Fibroblast of upper back skin (primary cell): Measurements from ENCODE around the gene SLC25A22.

Experiments
- DNase-seq: peaks from one replicate; pipeline ENCODE4 v3.0.0-alpha.2; 2013

SLC25A22 gene

DNA sequence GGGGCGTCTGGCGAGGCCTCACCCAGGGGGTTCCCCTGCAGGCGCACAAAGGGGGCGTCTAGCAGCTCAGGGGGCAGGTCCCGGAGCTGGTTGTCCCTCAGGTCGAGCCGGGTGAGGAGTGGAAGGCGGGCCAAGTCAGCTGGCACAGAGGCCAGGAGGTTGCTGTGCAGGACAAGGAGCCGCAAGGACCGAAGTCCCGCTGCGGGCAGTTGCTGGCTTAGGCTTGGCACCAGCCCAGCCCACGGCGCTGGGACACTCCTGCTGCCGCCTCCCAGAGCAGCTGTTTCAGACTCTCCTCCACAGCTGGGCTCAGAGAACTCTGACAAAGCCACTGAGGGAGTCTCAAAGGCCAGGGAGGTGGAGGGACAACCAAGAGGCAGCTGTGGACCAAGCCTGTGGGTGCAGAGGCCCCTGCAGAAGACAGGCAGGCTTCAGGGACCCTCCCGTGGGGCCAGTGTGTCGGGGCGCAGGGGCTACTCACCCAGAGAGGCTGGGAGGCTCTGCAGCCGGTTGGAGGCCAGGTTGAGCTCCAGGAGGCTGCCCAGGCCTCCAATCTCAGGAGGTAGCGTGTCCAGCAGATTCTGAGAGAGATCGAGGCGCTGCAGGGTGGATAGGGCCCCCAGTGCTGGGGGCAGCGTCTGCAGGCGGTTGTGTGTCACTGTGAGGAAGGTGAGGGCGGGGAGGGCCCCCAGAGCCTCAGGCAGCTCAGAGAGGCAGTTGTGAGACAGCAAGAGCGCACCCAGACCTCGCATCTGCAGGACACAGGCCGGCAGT lies 4.8 kb upstream of the SLC25A22 start:
- no peak for DNase-seq

GRCh38 chr11:802018-802617 lies 4.0 kb upstream of the SLC25A22 start:
- DNase-seq = no peak

DNA sequence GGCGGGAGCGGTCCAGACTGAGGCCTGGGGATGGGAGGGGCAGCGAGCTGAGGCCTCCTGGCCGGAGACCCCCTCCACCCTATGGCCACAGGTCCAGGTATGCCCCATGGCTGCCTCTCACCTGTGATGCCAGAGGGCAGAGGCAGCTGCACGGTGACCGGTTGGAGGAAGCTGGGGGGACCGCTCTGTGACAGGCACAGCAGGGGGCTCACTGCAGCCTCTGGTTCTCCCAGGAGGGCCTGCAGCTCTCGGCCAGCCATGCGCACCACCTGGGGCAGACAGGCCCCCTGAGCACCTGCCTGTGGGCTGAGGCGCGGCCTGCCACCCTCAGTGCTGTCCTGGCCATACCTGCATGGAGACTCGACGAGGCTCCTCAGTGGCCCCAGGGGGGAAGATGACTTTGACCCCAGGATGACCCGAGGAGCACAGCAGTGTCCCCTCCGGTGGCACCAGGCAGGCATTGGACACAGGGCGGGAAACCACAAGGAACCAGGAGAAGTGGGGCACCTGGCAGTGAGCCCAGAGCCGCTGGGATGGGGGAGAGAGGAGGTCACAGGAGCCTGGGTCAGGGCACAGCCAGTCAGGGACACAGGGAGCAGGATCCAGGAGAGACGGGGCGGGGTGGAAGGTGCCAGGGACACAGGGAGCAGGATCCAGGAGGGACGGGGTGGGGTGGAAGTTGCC lies 3.2 kb upstream of the SLC25A22 start:
- no peak for DNase-seq

GRCh38 chr11:800473-800872 lies 2.4 kb upstream of the SLC25A22 start:
- no peak for DNase-seq

DNA sequence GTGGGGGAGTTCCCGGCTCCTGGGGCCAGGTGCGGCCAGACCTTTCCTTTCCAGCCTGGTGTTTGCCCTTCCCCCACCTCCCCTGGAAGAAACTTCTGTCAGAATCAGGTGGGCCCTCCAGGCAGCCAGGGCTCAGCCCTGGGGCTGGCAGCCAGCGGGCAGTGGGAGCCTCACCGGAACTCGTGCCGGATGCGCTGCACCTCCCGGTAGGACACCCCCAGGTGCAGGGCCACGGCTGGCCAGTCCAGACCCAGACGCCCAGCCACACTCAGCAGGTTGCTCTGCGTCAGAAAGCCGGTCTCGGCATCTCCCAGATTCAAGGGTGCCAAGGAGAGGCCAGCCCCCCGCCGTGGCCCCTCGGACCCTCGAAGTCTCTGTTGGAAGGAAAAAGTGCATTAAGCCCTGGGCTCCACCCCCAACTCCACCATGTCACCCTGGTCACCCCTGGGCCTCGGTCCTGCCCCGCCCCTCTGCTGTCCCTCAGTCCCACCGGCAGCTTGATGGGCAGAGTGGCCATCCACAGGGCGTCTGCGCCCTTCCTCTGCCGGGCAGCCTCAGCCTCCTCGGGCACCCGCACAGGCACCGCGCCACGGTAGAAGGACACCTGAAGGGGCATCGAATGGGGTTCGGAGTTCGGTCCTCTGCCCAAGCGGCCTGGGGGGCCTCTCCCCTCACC lies 1.7 kb upstream of the SLC25A22 start:
- DNase-seq = no peak

DNA sequence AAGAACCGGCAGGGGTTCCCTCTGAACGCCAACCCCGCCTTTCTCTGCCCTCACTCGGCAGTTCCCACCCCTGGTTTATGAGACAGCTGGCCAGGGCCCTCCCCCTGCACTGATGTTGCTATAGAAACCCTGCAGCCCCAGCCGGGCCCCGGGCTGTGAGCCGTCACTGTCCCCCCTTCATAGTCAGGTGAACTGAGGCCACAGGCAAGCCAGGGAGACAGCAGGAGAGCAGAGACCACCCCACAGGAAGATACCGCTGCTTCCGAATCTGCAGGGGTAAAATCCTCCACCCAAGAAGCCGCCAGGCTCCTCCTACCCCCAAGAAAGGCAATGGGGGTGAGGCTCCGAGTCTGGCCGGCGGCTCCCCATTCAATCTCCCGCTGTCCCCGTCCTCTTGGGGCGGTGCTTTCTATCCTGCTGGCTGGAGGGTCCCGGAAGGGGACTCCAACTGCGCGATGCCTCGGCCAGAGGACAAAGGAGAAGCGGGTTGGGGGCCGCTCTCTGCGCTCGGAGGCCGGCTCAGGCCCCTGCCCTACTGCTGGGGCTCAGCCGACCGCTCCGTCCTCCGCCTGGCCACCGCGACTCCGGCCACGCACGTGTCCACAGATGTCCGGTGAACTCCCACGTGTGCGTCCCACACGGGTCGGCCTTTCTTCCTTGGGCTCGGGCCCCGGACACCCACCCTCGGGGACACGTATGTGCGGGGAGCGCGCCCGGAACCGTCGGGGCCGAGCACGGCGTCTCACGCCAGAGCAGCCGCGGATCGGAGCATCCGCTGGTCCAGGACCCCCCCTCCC lies 587 bp downstream of the SLC25A22 start:
- DNase-seq = peak; percentile 82

GRCh38 chr11:796565-797295 lies 1.4 kb downstream of the SLC25A22 start:
- DNase-seq = no peak

- DNase-seq = peak; percentile 82
These were observed 2.2 kb downstream of the SLC25A22 start for GRCh38 chr11:795634-796564.

- no peak for DNase-seq
These were observed 3.1 kb downstream of the SLC25A22 start for GRCh38 chr11:794766-795633.

DNA sequence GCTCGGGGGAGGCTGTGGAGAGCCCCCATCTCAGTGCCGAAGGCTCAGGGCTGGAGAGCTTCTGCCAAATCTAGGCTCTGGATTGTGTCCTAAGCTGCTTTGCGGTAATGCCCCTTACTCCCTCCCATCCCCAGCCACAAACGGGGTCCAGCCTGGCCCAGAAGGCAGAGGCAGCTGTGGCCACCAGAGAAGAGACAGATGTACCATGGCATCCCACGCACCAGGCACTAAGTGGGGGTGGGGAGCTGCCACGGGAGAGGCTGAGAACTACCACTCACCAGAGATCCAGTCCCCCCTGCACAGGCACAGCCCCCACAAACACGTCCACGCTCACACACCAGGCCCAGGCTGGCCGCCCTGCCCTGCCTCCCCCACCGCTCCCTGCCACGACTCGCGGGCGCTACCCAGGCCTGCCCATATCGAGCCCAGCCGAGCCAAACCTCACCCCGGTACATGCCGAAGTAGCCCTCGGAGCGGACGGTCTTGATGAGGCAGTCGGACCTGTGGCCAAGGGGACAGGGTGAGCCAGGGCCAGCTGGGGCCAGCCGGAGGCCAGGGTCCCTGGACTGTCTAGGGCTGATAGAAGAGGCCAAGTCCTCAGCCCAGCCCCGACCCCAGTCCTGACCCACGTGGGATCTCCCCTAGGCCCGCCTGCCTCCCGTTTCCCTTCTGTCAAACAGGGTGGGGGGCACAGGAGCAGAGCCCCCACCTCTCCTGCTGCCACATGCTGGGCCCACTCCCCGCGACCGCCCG lies 3.9 kb downstream of the SLC25A22 start:
- no peak for DNase-seq

DNA sequence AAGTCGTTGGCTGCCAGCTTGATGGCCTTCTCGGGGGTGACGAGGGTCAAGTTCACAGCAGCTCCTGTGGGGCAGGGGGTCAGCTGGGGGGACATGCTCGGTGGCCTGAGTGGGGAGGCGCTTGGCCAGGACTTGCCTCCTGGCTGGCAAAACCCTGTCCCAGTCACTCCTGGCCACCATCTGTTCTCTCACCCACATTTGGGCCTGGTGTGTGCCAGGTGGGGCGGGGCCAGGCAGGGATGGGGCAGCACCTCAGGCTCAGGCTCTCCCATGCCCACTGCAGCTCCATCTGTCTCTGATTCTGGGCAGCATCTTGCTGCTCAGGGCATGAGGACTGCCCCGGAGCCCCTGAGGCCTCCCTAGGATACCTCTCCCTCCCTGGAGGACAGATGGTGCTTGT lies 4.5 kb downstream of the SLC25A22 start:
- no peak for DNase-seq

DNA sequence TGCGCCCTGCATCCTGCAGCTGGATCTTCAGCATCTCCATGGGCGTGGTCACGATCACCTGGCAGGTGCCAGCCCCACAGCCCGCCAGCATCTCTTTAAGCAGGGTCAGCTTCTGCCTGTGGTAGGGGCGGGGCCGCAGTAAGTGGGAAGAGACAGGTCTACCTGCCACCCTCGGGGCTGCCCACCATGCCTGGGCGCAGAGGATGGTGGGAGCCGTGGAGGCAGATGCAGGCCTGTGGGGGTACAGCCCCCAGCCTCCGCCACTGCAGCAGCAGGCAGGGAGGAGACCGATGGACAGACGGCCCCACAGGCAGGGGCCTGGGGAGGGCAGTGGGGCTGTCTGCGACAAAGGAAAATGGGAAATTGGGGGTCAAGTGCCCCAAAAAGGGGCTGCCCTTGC lies 5.2 kb downstream of the SLC25A22 start:
- no peak for DNase-seq

- DNase-seq = no peak
These were observed 5.6 kb downstream of the SLC25A22 start for GRCh38 chr11:792535-792821.

- no peak for DNase-seq
These were observed 6.2 kb downstream of the SLC25A22 start for GRCh38 chr11:791658-792534.

DNA sequence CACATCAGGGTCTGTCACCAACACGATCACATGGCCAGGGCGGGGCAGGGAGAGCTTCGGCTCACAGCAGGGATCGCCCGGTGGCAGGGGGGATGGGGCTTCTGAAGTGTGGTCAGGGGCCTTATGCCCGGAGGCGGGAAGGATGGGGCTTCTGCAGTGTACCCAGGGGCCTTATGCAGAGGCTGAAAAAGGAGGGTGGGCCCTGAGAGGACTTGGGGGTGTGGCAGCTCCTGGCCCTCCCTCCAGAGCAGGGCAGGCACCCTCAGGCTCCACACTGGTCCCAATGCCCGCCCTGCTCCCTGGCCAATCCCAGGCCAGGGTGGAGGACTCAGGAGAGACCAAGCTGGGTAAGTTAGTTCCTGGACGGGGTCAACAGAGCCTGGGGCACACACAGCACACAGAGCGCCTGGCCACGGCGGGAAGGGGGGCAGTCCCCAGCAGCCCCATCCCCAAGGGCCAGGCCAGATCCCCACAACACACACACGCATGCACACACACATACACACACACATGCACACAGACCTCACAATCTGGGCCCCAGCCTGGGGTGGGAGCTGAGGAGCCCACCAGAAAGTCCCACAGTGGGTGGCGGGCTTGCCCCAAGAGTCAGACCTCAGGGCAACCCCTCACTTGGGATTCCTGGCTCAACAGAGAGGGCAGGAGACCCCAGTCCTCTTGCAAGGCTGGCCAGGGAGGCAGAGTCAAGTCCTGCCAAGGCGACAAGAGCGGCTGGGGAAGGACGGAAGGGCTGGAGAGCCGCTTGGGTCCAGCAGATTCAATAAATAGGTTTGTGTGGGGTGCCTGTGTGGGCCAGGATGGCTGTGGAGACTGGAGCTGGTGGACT lies 7.1 kb downstream of the SLC25A22 start:
- DNase-seq = no peak

DNA sequence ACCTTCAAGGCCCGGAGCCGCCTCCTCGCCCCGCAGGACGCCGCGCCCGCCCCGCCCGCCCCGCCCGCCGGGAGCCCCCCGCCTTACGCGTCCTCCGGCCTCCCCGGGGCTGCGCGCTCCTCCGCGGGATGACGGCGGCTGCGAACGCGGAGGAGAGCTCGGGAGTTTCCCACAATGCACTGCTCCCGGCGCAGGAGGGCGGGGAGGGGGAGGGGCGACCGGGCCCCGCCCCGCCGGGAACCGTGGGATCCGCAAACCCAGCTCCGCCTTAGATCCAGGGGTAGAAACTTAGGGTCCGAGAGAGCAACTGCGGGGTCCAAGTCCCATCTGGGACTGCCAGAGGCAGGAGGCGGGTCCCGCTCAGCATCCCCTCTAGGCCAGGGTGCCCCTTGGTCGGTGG lies 8.1 kb downstream of the SLC25A22 start, which contains the start of gene CEND1:
Gene CEND1 (minus strand): TSS at position 148 of the 400 bp plus-strand sequence. CDS start 1,514 bp downstream, outside the sequence.
- peak; percentile 39 for DNase-seq
